ENCODE data around the gene FNDC3B.

- TF ChIP-seq YY1 (IDR thresholded peaks at IDR 0.05; ENCODE audit: low read depth) (no peak), CEBPB (IDR thresholded peaks at IDR 0.05) (no peak), EP300 (IDR thresholded peaks at IDR 0.05; ENCODE audit: borderline replicate concordance) (no peak), ZBTB7A (IDR thresholded peaks at IDR 0.05; ENCODE audit: low read depth) (no peak)
Observed at GRCh38 chr3:172125053-172125452, 85.7 kb downstream of the FNDC3B start.

Data from Ishikawa (cell line).